ENCODE data around the gene DNALI1. TPM values are rescaled to one million over a fixed set of nuclear protein-coding genes. Genes with fewer than 3 reads are reported as not detected.
A peak's percentile ranks its signal among the peaks of the same experiment; 100 is the strongest.

The DNALI1 gene
- total RNA-seq, 1 donor from 2014 or later, result 3.0 TPM

DNA sequence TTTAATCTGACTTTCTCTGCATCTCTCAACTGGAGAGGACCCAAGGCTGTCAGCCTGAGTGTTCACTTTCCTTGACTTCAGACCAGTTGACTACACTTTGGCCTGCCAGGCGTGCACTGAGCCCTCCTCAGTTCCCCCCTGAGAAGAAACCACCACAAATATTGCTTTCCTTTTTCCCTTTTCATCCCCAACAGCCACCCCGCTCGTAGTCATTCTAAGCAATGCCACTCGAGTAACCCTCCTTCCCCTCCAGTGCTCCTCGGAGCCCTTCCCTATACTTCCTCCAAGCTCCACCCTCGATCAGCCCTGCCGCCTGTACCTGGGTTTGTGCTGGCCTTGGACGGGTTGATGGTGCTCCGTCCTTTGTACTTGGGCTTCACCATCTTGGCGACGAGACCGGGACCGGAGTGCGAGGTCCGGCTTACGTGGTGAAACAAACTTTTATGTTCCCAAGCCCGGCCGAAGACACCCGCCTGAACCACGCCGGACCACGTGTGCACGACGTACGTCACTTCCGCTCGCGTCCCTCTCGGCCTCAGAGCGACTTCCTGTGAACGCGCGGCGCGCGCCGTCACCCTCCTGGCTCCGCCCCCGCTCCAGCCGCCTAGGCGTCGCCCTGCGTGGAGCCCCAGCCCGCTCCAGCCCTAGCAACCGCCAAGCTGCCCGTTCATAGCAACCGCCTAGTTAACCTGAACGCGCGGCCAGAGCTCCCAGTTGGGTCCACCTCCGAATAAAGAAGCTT is 38.9 kb downstream of the DNALI1 start, which contains the start of gene GNL2:
GNL2 (minus strand) TSS at position 498 of the 742 bp plus-strand sequence; CDS start at position 383, 115 bp downstream.
- intact Hi-C loops (cut with DNase I), result loop anchor here (1.0 to 10.0 kb wide), 3 partner anchors 41 to 452 kb away; partner anchors contain the start of genes C1orf122, POU3F1, SNIP1 and YRDC

DNA sequence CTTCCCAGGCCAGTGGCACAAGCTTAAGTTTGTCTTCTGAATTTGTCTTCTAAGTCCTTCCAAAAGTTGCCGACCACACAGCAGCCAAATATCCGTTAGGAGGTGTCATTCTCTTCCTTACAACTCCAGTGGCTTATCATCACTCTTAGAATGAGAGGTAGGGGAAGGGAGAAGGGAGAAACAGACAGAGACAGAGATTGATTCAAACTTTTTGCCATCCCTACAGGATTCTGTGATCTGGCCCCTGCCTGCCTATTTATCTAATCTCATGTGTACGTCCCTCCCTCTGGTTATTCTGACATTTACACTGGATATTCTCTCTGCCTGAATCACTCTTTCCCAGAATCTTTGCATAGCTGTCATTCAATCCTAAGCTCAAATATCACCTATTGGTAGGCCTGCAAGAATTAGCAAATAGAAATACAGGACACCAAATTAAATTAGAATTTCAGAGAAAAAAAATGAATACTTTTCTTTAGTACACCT is 39.5 kb downstream of the DNALI1 start:
- intact Hi-C loops (cut with DNase I), result loop anchor here (1.0 to 10.0 kb wide), 3 partner anchors 42 to 451 kb away; partner anchors contain the start of genes C1orf122, POU3F1, SNIP1 and YRDC
- no peak for DNase-seq (ENCODE audit: low spot score)

More for the DNA sequence above, 38.9 kb downstream of the DNALI1 start, which contains the start of gene GNL2:
- peak; percentile 98 for DNase-seq (ENCODE audit: low spot score)

DNA sequence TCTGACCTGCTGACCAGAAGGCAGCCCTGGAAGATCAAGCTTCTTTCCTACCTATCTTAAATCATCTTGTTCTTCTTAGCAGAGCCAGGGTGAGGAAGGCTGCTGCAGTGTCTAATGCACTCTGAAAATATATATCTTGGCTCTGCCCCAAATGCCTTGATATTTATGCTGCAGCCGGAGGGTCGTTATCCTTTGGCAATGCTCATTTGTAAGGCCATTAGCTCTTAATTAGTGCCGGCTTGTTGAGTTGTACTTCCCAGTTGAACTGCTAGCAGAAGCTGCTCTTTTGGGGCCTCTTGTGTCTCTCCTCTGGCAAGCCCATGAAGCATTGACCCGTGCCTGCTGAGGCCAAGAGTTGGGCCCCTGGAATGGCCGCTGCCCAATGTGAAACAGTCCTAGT is 43.2 kb downstream of the DNALI1 start:
- intact Hi-C loops (cut with DNase I), result loop anchor here (5.0 to 10.0 kb wide), 3 partner anchors 145 to 447 kb away; partner anchors contain the start of genes C1orf122, POU3F1 and YRDC
- DNase-seq (ENCODE audit: low spot score), result no peak

DNA sequence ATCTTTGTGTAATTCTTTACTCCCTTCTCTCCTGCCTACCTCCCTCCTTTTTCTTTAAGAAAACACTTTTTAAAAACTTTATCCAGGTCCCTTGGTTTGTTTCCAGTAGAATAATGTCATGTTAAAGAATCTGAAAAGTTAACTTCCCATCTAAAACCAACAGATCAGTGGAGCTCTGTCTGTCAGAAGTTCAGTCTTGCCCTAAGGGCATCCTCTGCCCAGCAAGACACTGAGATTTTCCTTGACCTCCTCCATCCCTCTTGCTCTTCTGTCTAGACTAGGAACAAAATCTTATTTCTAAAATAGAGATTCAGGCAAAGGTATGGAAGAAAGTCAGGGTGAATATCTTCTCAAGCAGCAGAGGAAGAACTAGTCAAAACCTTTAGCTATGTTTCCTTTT is 44.7 kb downstream of the DNALI1 start:
- intact Hi-C loops (cut with DNase I), result loop anchor here (10.0 kb wide), 1 partner anchor 147 kb away; no protein-coding TSS in a partner anchor
- no peak for DNase-seq (ENCODE audit: low spot score)

DNA sequence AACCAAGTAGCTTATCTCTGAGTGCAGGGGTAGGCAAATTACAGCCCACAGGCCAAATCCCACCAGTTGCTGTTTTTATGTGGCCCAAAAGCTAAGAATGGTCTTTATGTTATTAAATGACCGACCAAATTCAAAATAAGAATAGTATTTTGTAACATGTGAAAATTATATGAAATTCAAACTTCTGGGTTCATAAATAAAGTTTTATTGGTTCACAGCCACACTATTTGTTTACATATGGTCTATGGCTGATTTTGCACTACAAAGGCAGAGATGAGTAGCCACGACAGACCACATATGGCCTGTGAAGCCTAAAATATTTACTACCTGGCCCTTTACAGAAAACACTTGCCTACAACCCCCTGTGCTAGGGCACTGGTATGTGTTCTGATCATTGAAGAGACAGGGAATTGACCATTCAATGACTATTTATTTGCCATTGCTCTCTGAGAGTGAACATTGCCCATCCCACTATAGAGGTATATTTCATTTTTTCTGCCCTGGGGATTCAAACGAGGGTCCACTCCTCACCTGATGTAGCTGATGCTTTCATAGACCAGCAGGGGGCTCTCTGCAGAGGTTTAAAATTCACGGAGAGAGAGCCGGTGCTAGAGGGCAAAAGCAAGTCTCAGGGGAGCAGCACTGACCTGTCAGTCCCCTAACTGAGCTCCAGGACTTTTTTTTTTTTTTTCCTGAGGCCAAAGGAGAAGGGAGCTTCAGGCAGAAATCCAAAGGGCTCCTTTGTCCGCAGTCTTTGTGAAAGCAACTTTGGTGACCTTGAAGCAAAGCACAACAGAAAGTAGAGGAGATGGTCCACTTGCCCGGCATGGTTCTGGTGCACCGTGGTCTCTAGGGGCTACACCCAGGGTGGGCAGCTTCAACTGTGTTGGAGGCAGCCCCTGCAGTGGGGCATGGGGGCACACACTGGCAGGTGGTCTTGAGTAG is 46.3 kb downstream of the DNALI1 start:
- no peak for DNase-seq (ENCODE audit: low spot score)
- intact Hi-C loops (cut with DNase I), result loop anchor here (2.0 to 10.0 kb wide), 2 partner anchors 80 to 148 kb away; no protein-coding TSS in a partner anchor

DNA sequence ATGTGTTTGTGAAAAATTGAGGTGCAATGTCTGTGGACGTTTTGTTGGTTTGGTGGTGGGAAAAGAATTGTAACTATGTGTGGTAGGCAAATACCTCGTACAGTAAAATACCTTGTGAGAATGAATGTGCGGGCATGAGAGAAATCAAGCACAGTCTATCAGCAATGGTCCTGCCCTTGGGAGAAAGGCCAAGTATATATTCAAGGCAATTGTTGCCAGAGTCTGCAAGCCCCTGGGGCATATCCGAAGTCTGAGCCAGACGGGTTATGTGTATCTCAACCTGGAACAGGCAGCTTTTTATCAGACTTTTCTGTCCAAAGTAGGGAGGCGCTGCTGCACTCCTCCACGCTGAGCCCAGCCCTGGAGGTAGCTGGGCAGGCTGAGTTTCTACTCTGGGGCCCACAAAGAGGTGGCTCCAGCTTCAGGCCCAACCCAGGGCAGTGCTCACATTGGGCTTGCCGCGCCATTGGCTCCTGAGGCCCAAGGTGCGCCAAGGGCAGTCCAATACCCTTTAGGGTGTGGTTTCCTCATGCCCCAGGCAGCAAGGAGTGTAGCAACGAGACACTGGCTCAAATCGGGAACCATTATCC is 48.4 kb downstream of the DNALI1 start:
- DNase-seq (ENCODE audit: low spot score), result no peak
- intact Hi-C loops (cut with DNase I), result loop anchor here (10.0 kb wide), 1 partner anchor 150 kb away; no protein-coding TSS in a partner anchor

DNA sequence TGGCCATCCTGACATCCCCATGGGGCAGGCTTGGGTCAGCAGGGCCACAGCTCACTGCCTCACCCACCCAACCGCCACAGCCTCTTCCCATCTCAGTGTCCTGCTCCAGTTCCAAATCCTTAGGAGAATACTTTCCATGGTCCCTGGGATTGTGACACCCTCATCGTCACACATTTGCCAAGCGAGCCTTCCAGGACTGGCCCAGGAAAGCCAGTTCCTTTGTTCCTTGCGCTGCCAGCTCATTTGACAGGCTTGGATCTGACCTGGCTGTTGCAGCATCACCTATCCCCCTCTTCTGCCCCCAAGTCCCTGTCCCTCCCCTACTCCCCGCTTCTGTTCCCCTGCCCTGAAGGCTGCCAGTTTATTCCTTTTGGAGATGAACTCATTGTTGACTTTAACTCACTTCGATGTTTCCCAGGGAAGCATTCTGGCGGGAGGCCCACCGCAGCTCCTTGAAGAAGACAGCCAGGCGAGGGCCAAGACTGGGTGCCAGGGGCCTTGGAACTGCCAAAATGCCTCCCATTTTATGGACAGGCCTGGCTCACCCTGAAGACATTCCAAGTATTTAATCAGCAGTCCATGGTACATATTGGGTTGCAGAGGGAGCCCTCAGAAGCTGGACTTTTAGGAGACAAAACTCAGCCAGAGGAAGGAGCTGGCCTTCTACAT is 49.2 kb downstream of the DNALI1 start:
- intact Hi-C loops (cut with DNase I), result loop anchor here (10.0 kb wide), 1 partner anchor 151 kb away; no protein-coding TSS in a partner anchor
- no peak for DNase-seq (ENCODE audit: low spot score)

DNA sequence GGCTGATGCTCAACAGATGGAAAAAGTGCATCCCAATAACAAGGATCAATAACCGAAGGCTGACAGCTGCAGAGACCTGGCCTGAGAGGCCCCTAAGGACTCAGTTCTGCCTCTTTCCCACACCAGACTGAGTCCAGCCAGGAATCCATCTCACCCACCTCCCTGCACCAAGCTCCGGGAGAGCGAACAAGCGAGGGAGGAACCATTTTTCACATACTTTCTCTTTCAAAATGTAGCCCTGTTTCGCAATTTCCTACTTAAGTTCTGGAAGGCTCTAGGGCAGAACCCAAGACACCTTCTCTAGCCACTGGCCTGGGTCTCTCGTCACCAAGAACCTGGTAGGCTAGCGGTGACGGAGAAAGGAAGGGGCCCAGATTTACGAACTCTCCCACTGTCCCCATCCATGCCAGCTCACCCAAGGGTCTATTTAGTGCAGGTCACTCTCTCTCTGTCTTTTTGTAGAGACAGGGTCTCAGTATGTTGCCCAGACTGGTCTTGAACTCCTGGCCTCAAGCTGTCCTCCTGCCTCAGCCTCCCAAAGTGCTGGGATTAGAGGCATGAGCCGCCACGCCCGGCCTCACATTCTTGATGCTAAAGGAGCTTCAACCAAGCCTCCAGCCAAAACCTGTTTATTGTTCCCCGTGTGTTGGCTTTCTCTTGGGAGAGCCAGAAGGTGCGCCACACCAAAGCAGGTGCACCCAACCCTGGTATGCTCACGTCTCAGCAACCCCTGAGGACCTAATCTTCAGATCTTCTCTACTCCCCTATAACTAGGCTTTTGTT is 49.9 kb downstream of the DNALI1 start:
- DNase-seq (ENCODE audit: low spot score), result no peak
- intact Hi-C loops (cut with DNase I), result loop anchor here (10.0 kb wide), 1 partner anchor 152 kb away; no protein-coding TSS in a partner anchor

DNA sequence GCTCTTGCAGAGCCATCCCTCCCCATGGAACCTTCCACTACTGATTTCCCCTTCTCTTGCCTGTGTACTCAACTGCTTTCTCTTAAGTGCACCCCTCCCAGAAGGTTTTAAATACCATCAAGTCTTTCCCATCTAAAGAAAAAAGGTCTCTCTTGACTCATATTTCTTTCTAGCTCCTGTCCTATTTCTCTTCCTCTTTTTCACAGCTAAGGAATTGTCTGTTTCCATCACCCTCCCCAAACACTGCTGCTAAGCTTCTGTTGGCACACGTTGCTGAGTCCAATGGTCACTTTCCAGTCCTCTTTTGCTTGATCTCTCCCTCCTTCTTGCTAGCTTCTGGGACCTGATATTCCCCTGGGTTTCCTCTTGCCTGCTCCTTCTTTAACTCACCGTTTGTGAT is 52.3 kb downstream of the DNALI1 start:
- intact Hi-C loops (cut with DNase I), result loop anchor here (10.0 kb wide), 1 partner anchor 154 kb away; no protein-coding TSS in a partner anchor

DNA sequence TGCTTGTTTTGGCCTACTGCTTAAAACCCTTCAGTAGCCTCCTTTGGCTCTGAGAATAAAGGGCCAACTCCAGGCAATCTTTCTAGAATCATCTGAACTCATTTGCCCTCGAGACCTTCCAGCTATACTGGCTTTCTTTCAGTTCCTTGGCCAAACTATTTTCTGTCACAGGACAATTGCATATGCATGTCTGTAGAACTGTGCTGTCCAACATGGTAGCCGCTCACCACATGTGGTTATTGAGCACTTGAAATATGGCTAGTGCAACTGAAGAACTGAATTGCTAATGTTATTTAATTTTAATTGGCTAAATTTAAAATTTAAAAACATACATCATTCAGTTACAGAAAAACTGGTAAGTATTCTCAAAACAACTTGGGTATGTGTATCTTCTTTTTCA is 53.3 kb downstream of the DNALI1 start:
- no peak for DNase-seq (ENCODE audit: low spot score)
- intact Hi-C loops (cut with DNase I), result loop anchor here (10.0 kb wide), 1 partner anchor 155 kb away; no protein-coding TSS in a partner anchor

More for the DNA sequence above, 52.3 kb downstream of the DNALI1 start:
- no peak for DNase-seq (ENCODE audit: low spot score)

DNA sequence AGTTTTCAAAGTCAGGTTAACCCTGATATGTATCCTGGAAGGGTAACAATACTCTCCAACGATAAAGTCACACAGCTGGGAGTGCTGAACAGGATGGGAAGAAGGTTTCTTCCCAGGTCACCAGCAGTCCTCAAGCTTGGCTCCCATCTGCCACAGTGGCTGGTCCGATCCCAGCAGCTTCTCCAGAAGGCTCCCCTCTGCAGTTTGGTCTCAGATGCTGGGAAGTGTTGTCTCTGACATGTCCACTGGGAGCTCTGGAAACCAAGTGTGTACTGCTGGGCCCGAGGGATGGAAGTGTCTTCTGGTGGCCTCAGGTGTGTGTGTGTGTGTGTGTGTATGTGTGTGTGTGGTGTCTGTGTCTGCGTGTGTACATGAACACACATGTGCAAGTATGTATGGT is 55.4 kb downstream of the DNALI1 start:
- DNase-seq (ENCODE audit: low spot score), result no peak
- intact Hi-C loops (cut with DNase I), result no loop called here

DNA sequence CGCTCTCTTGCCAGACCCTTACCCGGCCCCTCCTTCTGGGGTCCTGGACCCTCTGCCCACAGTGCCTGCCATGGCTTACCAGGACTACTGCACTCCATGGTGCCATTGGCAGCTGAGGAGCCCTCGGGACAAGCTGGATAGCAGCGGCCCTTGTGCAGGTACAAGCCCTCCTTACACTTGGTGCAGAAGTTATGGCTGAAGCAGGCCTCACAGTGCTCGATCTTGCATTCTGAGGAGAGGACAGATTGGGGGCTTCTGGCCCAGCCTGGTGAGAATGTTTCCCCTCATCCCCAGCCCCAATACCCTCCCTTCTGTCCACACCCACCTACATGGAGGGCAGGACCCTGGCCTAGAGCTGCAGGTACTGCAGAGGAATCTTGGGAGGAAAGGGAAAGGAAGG is 57.4 kb downstream of the DNALI1 start:
- no peak for DNase-seq (ENCODE audit: low spot score)
- intact Hi-C loops (cut with DNase I), result no loop called here

DNA sequence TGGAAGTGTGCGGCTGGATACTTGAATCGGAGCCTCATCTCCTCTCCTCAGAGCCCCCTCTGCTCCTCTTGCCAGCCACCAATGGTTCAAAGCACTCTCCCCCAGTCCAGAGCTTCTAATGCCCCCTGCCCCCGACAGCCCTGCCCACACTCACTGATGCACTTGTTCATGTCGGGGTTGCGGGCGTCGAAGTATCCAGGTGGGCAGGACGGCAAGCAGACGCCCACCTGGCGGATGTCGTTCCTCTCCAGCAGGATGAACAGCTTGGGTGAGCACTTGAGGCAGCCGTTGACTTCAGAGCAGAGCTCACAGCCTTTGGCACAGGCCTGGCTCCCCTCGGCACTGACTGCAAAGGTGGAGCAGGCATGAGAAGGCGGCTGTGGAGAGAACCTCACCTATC is 59.6 kb downstream of the DNALI1 start:
- intact Hi-C loops (cut with DNase I), result no loop called here
- no peak for DNase-seq (ENCODE audit: low spot score)

Other genes with a start within 250 kb of the DNALI1 start
- gene ZC3H12A, start 82.4 kb upstream of the DNALI1 start, total RNA-seq, result 3.3 TPM
- gene MEAF6, start 42.2 kb upstream of the DNALI1 start, total RNA-seq, result 40.1 TPM
- 10.5 TPM for gene SNIP1, start 2.6 kb upstream of the DNALI1 start, total RNA-seq
- gene GNL2, start 39.0 kb downstream of the DNALI1 start, total RNA-seq, result 24.1 TPM
- gene RSPO1, start 78.0 kb downstream of the DNALI1 start, total RNA-seq, result not detected
- 0.27 TPM for gene CDCA8, start 135.6 kb downstream of the DNALI1 start, total RNA-seq
- not detected for gene EPHA10, start 208.2 kb downstream of the DNALI1 start, total RNA-seq
- gene MANEAL, start 236.9 kb downstream of the DNALI1 start, total RNA-seq, result 2.1 TPM